Measurements from ENCODE around the gene MKNK2. TPM values are rescaled to one million over a fixed set of nuclear protein-coding genes. Genes with fewer than 3 reads are reported as not detected.

Gene MKNK2
- total RNA-seq, 2 donors from 2014 or later: 280 to 525 TPM

GRCh38 chr19:2070986-2071673, 20.1 kb upstream of the MKNK2 start:
- ATAC-seq (replicated peaks): peak; percentile 20
- Mint-ChIP-seq H3K4me3 (peak overlapping the region; percentile 50), H3K9me3 (no peaks in the 10 kb centered on the region), H3K27ac (peak overlapping the region; percentile 89), H3K36me3 (ENCODE audit: low read depth) (peaks cover 79% of the 10 kb centered on the region), H3K4me1 (peaks cover 4% of the 10 kb centered on the region), H3K27me3 (no peaks in the 10 kb centered on the region)

GRCh38 chr19:2070436-2070827, 19.4 kb upstream of the MKNK2 start:
- Mint-ChIP-seq H3K4me3 (no peak overlapping the region), H3K36me3 (ENCODE audit: low read depth) (peaks cover 72% of the 10 kb centered on the region), H3K9me3 (no peaks in the 10 kb centered on the region), H3K27ac (peak overlapping the region; percentile 89), H3K4me1 (peaks cover 4% of the 10 kb centered on the region), H3K27me3 (no peaks in the 10 kb centered on the region)
- no peak for ATAC-seq (replicated peaks)

DNA sequence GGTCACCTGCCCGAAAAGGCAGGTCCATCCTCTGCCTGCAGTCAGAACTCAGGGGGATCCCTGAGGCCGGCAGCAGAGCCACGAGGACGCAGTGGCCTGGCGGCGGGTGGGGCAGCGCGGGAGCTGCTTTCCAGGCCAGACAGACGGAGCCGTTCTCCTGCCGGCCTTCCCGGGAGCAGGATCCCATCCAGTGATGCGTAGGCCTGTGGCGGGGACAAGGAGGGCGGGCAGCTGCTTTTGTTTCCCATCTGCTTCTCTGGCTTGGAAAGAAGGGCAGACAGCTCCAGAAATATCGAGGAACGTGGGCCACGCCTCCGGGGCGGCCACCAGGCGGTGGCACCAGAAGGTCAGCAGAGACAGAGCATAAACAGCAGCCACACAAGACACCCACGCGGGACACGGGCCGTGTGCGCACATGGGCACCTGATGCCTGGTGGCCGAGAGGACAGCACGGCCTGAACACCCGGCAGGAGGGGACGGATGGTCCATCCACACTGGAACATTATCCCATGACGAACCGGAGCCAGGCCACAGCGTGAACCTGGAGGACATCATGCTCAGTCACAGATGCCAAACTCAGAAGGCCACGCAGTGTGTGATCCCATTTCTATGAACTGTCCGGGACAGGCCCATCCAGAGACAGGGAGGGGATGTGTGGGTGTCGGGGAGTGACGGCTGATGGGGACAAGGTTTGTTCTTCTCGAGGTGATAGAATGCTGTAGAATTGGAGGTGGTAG, 13.9 kb upstream of the MKNK2 start:
- ATAC-seq (replicated peaks): no peak
- Mint-ChIP-seq H3K4me3 (no peak overlapping the region), H3K4me1 (peaks cover 10% of the 10 kb centered on the region), H3K9me3 (no peaks in the 10 kb centered on the region), H3K36me3 (ENCODE audit: low read depth) (peaks cover 24% of the 10 kb centered on the region), H3K27me3 (no peaks in the 10 kb centered on the region), H3K27ac (no peak overlapping the region)

DNA sequence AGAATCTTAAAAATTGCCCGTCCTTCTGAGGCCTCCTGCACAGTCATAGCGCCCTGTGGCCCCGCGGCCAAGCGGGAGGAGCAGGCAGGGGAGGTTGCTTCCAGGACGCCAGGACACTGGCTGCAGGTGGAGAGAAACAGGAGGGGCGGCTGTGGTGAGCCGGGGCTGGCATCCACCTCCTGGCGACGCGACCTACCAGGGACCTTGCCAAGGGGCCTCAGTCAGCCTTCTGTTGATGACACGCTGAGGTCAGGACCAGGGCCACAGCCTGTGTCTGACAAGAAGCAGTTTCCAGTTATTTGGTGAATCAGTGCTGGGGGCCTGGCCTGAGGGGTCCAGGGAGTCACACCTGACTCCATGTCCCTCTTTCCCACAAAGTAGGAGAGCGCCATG, 13.3 kb upstream of the MKNK2 start:
- Mint-ChIP-seq H3K36me3 (ENCODE audit: low read depth) (peaks cover 18% of the 10 kb centered on the region), H3K9me3 (no peaks in the 10 kb centered on the region), H3K4me3 (no peak overlapping the region), H3K27ac (no peak overlapping the region), H3K27me3 (no peaks in the 10 kb centered on the region), H3K4me1 (peaks cover 10% of the 10 kb centered on the region)
- ATAC-seq (replicated peaks): no peak

- ATAC-seq (replicated peaks): no peak
- Mint-ChIP-seq H3K27me3 (no peaks in the 10 kb centered on the region), H3K27ac (no peak overlapping the region), H3K36me3 (ENCODE audit: low read depth) (peaks cover 13% of the 10 kb centered on the region), H3K9me3 (no peaks in the 10 kb centered on the region), H3K4me1 (peaks cover 10% of the 10 kb centered on the region), H3K4me3 (peak overlapping the region; percentile 96)
Observed at GRCh38 chr19:2063824-2064223, 12.8 kb upstream of the MKNK2 start.

DNA sequence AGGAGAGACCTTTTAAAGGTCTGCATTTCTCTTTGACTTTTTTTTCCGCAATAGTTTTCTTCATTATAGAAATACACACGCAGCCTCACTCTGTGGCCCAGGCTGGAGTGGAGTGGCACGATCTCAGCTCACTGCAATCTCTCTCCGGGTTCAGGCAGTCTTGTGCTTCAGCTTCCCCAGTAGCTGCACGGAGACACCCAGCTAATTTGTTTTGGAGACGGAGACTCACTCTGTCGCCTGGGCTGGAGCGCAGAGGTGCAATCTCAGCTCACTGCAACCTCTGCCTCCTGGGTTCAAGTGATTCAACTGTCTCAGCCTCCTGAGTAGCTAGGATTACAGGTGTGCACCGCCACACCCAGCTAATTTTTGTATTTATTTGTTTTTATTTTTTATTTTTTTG, 11.7 kb upstream of the MKNK2 start:
- H3K36me3 Mint-ChIP-seq (ENCODE audit: low read depth): peaks cover 7% of the 10 kb centered on the region
- H3K4me1 Mint-ChIP-seq: peaks cover 10% of the 10 kb centered on the region
- no peaks in the 10 kb centered on the region for H3K27me3 Mint-ChIP-seq
- H3K27ac Mint-ChIP-seq: peak overlapping the region; percentile 78
- no peak for ATAC-seq (replicated peaks)
- H3K9me3 Mint-ChIP-seq: no peaks in the 10 kb centered on the region
- peak overlapping the region; percentile 96 for H3K4me3 Mint-ChIP-seq

GRCh38 chr19:2062389-2062729, 11.3 kb upstream of the MKNK2 start:
- Mint-ChIP-seq H3K36me3 (ENCODE audit: low read depth) (peaks cover 7% of the 10 kb centered on the region), H3K27ac (peak overlapping the region; percentile 78), H3K4me1 (peaks cover 10% of the 10 kb centered on the region), H3K9me3 (no peaks in the 10 kb centered on the region), H3K4me3 (peak overlapping the region; percentile 96), H3K27me3 (no peaks in the 10 kb centered on the region)
- no peak for ATAC-seq (replicated peaks)

GRCh38 chr19:2061495-2062388, 10.7 kb upstream of the MKNK2 start:
- Mint-ChIP-seq H3K27ac (peak overlapping the region; percentile 78), H3K36me3 (ENCODE audit: low read depth) (peaks cover 7% of the 10 kb centered on the region)
- peak; percentile 90 for ATAC-seq (replicated peaks)

GRCh38 chr19:2060884-2061494, 9.9 kb upstream of the MKNK2 start:
- no peaks in the 10 kb centered on the region for H3K9me3 Mint-ChIP-seq
- peak overlapping the region; percentile 99 for H3K27ac Mint-ChIP-seq
- peaks cover 7% of the 10 kb centered on the region for H3K36me3 Mint-ChIP-seq (ENCODE audit: low read depth)
- H3K27me3 Mint-ChIP-seq: no peaks in the 10 kb centered on the region
- peaks cover 10% of the 10 kb centered on the region for H3K4me1 Mint-ChIP-seq
- ATAC-seq (replicated peaks): peak; percentile 54
- H3K4me3 Mint-ChIP-seq: peak overlapping the region; percentile 96

More at GRCh38 chr19:2061495-2062388, 10.7 kb upstream of the MKNK2 start:
- no peaks in the 10 kb centered on the region for H3K27me3 Mint-ChIP-seq
- peaks cover 10% of the 10 kb centered on the region for H3K4me1 Mint-ChIP-seq
- H3K4me3 Mint-ChIP-seq: peak overlapping the region; percentile 96
- H3K9me3 Mint-ChIP-seq: no peaks in the 10 kb centered on the region

DNA sequence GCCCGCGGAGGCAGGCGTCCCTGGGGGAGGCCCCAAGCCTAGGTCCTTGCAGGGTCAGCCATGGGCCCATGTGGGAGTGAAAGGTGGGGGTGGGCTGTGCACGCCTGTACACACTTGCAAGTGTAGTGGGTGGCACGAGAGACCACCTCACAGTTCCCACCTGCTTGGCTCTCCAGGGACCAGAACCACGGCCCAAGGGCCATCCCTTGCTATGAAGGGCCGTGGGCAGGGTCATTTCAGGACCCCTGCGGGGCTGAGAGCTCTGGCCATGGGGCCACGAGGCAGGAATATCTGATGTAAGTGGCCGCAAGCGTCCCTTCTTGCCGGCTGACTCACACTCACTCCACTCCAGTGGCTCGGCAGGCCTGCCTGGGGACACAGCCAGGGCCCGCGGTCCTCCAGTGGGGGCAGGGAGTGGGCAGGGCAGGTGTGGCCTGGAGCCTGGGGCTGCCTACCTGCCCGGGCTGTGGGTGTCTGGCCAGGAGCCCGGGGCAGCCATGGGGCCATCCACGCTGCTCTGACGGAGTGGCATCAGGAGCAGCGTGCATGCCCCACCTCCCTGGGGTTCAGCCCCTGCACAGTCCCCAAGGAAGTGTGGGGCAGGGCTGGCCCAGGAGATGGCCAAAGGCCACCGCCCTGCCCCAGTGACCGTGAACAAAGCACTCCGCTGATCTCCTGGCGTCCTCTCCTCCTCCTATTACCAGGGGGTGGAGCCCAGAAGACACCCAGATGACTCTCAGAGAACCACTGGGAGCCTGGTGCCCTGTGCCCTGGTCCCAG, 8.6 kb upstream of the MKNK2 start:
- Mint-ChIP-seq H3K27me3 (no peaks in the 10 kb centered on the region), H3K36me3 (ENCODE audit: low read depth) (peaks cover 7% of the 10 kb centered on the region), H3K27ac (peak overlapping the region; percentile 99), H3K4me1 (peaks cover 10% of the 10 kb centered on the region), H3K4me3 (peak overlapping the region; percentile 96), H3K9me3 (no peaks in the 10 kb centered on the region)
- ATAC-seq (replicated peaks): no peak

DNA sequence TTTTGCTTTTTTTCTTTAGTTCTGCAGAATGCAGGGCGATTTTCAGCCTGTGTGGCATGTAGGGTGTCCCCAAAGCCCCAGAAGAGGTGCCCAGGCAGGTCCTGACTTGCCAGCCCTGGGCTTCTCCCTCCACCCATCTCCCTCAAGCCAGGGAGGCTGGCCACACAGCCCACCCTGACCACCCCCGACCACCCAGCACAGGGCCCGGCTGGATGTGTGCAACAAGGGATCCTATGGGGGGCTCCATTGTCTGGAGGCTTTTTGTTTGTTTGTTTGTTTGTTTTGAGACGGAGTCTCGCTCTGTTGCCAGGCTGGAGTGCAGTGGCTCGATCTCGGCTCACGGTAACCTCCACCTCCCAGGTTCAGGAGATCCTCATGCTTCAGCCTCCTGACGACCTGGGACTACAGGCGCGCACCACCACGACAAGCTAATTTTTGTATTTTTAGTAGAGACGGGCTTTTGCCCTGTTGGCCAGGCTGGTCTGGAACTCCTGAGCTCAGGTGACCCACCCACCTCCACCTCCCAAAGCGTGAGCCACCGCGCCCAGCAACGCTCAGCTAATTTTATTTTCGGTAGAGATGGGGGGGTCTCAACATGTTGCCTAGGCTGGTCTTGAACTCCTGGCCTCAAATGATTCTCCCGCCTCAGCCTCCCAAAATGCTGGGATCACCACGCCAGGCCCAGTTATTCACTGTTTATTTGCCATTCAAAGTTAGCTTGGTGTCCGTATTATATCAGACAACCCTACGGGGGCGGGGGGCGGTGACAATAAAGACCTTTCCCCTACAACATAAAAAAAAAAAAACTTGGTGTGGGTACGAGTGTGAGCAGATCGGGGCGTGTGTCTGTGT, 7.8 kb upstream of the MKNK2 start:
- peak overlapping the region; percentile 30 for H3K4me3 Mint-ChIP-seq
- H3K27me3 Mint-ChIP-seq: no peaks in the 10 kb centered on the region
- peaks cover 10% of the 10 kb centered on the region for H3K4me1 Mint-ChIP-seq
- ATAC-seq (replicated peaks): no peak
- H3K36me3 Mint-ChIP-seq (ENCODE audit: low read depth): peaks cover 7% of the 10 kb centered on the region
- H3K27ac Mint-ChIP-seq: peak overlapping the region; percentile 17
- H3K9me3 Mint-ChIP-seq: no peaks in the 10 kb centered on the region

GRCh38 chr19:2057484-2058469, 6.7 kb upstream of the MKNK2 start:
- peaks cover 7% of the 10 kb centered on the region for H3K36me3 Mint-ChIP-seq (ENCODE audit: low read depth)
- peak overlapping the region; percentile 17 for H3K27ac Mint-ChIP-seq
- H3K9me3 Mint-ChIP-seq: no peaks in the 10 kb centered on the region
- no peaks in the 10 kb centered on the region for H3K27me3 Mint-ChIP-seq
- peak overlapping the region; percentile 84 for H3K4me3 Mint-ChIP-seq
- no peak for ATAC-seq (replicated peaks)
- H3K4me1 Mint-ChIP-seq: peaks cover 10% of the 10 kb centered on the region

Data from activated T-helper 17 cell treated with anti-CD3 and anti-CD28 coated beads, Interleukin-2, amount 50 U/mL, for 72 hours (primary cell).